Skeletal muscle satellite cell (primary cell): Measurements from ENCODE around the gene DNAL4.

Experiments
- H3K27me3 ChIP-seq: 2 replicates; pipeline ENCODE4 v1.7.0; 2013; ENCODE audit warnings: low read length; ENCODE audit not compliant: control insufficient read depth, insufficient read depth
- H3K36me3 ChIP-seq: 2 replicates; pipeline ENCODE4 v1.7.0; 2013; ENCODE audit warnings: mild to moderate bottlenecking, control low read depth, low read length; ENCODE audit not compliant: insufficient read depth
- H3K4me1 ChIP-seq: 2 replicates; pipeline ENCODE4 v1.7.0; 2013; ENCODE audit warnings: low read length; ENCODE audit not compliant: control insufficient read depth, insufficient read depth
- H3K4me2 ChIP-seq: 2 replicates; pipeline ENCODE4 v1.7.0; 2013; ENCODE audit warnings: mild to moderate bottlenecking, low read length
- H3K4me3 ChIP-seq: 2 replicates; pipeline ENCODE4 v1.7.0; 2013; ENCODE audit warnings: low read length
- H3K9ac ChIP-seq: 2 replicates; pipeline ENCODE4 v1.7.0; 2013; ENCODE audit warnings: mild to moderate bottlenecking, low read depth, low read length, moderate library complexity
- H3K9me3 ChIP-seq: replicated peaks from 2 replicates; pipeline ENCODE4 v1.7.0; 2013; ENCODE audit warnings: mild to moderate bottlenecking, control low read depth, low read length

The DNAL4 gene

DNA sequence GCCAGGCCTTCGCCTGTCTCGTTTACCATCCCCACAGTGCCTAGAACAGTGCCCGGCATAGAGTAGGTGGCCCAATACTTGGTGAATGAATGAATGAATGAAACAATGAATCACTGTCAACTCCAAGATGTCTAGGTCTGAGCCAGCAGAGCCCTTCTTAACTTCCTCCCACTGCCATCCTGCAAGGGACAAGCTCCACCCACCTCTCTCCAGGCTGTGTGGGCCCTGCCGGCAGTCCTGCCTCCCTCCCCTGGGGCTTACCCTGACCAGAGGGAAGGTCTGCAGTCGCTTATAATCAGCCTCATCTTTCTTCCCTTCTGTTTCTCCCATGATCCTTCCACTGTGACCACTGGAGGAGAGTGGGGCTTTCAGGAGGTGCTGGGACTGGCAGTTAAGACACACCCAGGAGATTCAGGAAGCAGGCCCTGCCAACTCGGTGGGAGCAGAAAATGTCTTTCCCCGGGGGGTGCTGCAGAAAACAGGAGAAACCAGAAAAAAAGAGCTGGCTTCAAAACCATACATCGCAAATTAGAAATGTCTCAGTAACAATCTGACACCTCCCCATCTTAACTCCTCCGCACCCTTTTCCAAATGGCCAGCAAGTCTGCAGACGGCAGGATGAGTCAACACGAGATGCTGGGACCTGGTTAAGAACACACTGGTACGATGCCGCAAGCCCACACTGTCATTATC lies 11.4 kb downstream of the DNAL4 start:
- Histone ChIP-seq H3K9me3 (no peaks in the 10 kb centered on the region), H3K4me2 (no peak overlapping the region), H3K4me3 (no peak overlapping the region), H3K9ac (no peak overlapping the region), H3K36me3 (peaks cover 7% of the 10 kb centered on the region), H3K27me3 (no peaks in the 10 kb centered on the region), H3K4me1 (peaks cover 11% of the 10 kb centered on the region)

DNA sequence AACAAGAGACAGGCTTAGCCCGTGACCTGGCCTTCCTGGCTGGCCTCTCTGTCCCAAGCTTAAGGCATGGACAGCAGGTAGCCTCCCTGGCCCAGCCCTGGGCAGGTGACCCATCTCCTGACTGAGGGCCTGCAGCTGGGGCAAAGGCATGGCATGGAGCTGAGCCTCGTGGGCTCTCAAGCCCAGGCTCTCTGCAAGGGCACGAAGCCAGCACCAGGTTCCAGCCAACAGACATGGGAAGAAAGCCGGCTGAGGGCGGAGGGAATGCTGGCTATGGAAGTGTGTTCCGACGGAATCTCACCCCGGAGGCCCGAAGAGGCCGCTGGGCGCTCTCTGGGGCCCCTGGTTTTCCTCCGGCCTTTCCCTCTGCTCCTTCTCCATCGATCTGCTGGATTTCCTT lies 12.9 kb downstream of the DNAL4 start:
- Histone ChIP-seq H3K9me3 (no peaks in the 10 kb centered on the region), H3K4me1 (peaks cover 11% of the 10 kb centered on the region), H3K4me3 (no peak overlapping the region), H3K27me3 (peaks cover 7% of the 10 kb centered on the region), H3K36me3 (peaks cover 7% of the 10 kb centered on the region), H3K9ac (no peak overlapping the region), H3K4me2 (no peak overlapping the region)

DNA sequence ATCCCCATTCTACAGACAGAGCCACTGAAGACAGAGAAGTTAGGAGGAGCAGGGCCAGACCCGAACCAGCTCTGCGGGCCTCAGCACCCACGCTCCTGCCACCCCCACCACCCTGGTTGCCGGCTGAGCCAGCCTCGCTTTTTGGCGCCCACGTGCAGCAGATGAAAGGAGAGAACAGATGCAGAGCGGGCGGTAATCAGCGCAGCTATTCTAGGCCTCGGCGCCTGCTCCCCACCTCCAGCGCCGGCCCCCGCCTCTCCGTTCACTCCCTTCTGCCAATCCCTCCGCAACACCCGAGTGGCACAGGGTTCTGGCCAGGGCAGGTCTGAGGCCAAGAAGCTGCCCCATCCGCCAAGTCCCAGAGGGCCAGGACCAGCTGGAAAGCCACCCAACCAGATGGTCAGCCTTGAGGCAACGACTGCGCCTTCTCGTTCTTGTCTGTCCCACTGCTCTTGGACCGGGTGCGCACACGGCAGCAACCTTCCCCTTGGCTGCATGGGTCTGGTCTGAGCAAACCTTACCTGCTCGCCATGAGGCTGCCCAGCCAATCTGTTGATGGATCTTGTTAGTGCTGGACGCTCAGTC lies 16.8 kb downstream of the DNAL4 start:
- H3K9ac ChIP-seq = no peak overlapping the region
- H3K27me3 ChIP-seq = peaks cover 10% of the 10 kb centered on the region
- H3K4me3 ChIP-seq = no peak overlapping the region
- no peaks in the 10 kb centered on the region for H3K4me1 ChIP-seq
- no peaks in the 10 kb centered on the region for H3K9me3 ChIP-seq
- H3K36me3 ChIP-seq = peaks cover 7% of the 10 kb centered on the region
- H3K4me2 ChIP-seq = no peak overlapping the region

DNA sequence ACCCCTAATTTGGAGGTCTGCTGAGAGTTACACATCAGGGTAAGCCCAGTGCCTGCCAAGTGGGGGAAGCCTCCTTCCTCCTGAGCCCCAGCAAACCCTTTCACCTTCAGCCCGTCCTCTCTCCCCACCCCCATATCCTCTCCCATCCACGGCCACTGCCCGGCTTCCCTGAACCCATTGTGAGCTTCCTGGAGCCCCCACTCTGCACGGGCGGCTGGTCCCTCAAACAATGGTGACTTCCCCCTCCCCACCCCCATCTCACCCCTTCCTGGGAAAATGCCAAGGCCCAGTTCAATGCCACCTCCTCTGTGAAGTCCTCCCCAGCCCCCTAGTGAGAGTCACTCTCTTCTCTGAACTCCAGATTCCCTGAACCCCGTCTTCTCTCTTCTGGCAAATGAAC lies 17.9 kb downstream of the DNAL4 start:
- H3K4me1 ChIP-seq = no peaks in the 10 kb centered on the region
- no peak overlapping the region for H3K4me2 ChIP-seq
- H3K36me3 ChIP-seq = peaks cover 7% of the 10 kb centered on the region
- peaks cover 10% of the 10 kb centered on the region for H3K27me3 ChIP-seq
- no peaks in the 10 kb centered on the region for H3K9me3 ChIP-seq
- no peak overlapping the region for H3K9ac ChIP-seq
- no peak overlapping the region for H3K4me3 ChIP-seq

DNA sequence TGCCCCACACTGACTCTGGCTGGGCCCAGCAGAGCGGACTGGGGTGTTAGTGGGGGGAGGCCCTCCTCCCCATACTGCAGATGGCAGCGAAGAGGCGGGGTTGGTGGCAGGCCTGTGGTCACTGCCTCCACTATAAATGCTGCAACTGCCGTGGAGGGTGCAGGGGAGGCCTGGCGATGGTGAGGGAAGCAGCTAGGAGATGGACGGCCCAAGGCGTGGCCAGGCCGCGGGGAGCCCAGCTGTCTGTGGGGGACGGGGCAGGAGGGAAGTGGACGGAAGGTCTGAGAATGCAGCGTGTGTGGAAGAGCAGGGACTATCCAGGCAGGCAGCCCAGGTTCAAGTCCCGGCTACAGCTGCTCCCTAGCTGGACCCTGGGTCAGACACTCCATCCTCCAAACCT lies 18.3 kb downstream of the DNAL4 start:
- Histone ChIP-seq H3K27me3 (peaks cover 10% of the 10 kb centered on the region), H3K4me1 (no peaks in the 10 kb centered on the region), H3K4me3 (no peak overlapping the region), H3K36me3 (peaks cover 5% of the 10 kb centered on the region), H3K9ac (no peak overlapping the region), H3K4me2 (no peak overlapping the region), H3K9me3 (no peaks in the 10 kb centered on the region)

DNA sequence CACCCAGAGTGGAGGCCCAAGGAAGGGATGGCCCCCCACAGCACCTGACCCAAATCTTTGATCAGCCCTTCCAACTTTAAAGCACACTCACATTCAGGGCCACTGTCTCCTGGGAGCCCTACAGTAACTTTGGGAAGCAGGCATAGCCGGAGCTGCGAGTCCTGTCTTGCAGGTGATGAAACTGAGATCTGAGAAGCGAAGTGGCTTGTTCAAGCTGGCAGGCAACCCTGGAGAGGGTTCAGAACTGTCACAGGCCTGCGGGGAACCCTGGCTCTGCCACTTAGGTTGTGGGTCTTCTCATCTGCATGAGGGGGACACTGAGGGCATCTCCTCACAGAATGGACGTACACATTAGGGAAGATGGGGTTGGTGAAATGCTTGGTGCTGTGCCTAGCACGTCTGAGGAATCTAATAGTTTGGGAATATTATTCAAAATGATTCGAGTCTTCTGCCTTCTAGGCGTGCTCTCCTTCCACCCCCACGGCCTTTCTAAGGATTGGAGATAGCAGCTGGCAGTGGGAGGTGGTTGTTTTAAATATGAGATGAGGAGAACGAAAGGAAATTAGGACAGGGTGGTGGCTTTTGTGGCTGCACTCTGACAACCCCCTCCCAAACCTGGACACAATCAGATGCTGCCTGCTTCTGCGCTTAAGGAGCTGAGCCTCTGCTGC lies 19.3 kb downstream of the DNAL4 start:
- no peaks in the 10 kb centered on the region for H3K4me1 ChIP-seq
- no peak overlapping the region for H3K9ac ChIP-seq
- H3K27me3 ChIP-seq = peaks cover 10% of the 10 kb centered on the region
- no peak overlapping the region for H3K4me3 ChIP-seq
- no peak overlapping the region for H3K4me2 ChIP-seq
- H3K9me3 ChIP-seq = no peaks in the 10 kb centered on the region
- H3K36me3 ChIP-seq = no peaks in the 10 kb centered on the region

DNA sequence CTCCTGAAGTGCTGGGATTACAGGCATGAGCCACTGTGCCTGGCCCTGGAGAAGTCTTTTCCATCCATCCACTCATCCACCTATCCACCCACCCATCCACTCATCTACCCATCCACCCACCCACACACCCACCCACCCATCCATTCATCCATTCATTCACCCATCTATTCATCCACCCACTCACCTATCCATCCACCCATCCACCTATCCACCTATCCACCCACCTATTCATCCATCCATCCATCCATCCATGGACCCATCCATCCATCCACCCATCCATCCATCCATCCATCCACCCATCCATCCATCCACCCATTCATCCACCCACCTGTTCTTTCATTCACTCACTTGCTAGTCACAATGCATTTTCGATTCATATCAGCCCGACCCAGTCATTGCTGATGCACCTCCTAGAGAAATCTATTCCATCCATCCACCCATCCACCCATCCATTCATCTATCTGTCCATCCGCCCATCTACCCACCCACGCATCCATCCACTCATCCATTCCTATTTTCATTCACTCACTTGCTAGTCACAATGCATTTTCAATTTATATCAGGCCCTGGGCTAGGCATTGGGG lies 20.5 kb downstream of the DNAL4 start:
- Histone ChIP-seq H3K9me3 (no peaks in the 10 kb centered on the region), H3K4me1 (no peaks in the 10 kb centered on the region), H3K4me2 (no peak overlapping the region), H3K27me3 (peaks cover 10% of the 10 kb centered on the region), H3K36me3 (no peaks in the 10 kb centered on the region), H3K4me3 (no peak overlapping the region), H3K9ac (no peak overlapping the region)

DNA sequence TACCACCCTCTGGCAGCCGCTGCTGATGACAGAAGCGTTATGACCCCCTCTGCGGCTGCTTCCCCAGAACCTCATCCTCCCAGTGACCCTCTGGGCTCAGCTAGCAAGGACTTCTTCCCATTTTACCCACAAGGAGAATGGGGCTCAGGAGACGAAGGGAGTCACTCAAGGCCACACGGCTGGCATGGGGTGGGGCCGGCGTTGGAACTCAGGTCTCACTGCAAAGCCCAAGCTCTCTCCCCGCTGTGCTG lies 21.4 kb downstream of the DNAL4 start:
- H3K4me2 ChIP-seq = no peak overlapping the region
- no peaks in the 10 kb centered on the region for H3K4me1 ChIP-seq
- no peaks in the 10 kb centered on the region for H3K9me3 ChIP-seq
- no peak overlapping the region for H3K4me3 ChIP-seq
- no peaks in the 10 kb centered on the region for H3K36me3 ChIP-seq
- no peak overlapping the region for H3K9ac ChIP-seq
- H3K27me3 ChIP-seq = peaks cover 11% of the 10 kb centered on the region

DNA sequence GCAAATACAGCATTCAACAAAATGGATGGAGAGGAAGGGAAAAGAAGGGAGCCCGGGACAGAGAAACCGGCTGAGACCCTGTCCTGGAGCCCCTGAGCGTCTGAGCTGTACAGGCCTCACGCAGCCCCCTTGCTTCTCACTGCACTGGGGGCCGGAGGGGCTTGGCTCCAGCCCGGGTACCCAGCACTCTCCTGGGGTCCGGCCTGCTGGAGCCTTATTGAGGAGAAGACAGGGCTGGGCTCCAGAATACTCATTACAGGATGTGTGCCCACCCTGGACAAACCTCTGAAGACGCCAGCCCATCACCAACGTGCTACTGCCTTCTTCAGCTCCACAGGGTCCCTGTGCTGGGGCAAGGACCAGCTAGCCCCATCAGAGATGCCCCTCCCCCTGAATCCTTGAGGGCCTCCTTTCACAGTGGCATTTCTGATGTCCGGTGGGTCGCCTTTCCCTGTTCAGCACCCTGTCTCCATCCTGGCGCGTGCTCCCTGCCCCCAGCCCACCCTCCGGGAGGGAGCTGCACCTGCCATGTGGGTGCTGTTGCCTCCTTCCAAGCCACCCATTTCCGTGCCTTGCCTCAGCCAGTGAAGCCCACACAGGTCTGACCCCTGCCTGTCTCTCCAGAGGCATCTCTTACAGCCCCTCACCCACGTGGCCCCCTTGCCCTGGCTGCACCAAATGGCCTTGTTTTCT lies 23.5 kb downstream of the DNAL4 start:
- no peak overlapping the region for H3K4me3 ChIP-seq
- H3K4me2 ChIP-seq = no peak overlapping the region
- H3K9ac ChIP-seq = no peak overlapping the region
- H3K36me3 ChIP-seq = no peaks in the 10 kb centered on the region
- peaks cover 6% of the 10 kb centered on the region for H3K27me3 ChIP-seq
- H3K4me1 ChIP-seq = peaks cover 7% of the 10 kb centered on the region
- H3K9me3 ChIP-seq = no peaks in the 10 kb centered on the region

DNA sequence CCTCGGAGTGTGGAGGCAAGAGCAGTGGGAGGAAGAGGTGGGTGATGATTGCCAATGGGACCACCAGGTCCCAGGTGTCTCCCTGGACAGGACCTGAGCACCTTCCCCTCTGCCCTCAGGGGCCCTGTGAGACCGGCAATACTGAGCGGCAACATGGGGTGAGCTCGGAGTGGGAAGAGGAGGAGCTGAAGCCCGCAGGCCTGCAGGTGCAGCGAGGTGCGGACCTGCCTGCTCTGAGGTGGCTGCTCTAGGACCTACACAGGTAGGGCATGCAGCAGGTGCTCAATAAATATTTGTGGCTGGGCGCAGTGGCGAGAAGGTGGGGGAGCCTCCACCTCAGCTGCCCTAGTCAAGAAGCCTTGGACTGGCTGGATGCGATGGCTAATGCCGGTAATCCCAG lies 25.9 kb downstream of the DNAL4 start:
- H3K36me3 ChIP-seq = no peaks in the 10 kb centered on the region
- H3K9ac ChIP-seq = no peak overlapping the region
- no peak overlapping the region for H3K4me2 ChIP-seq
- H3K4me3 ChIP-seq = no peak overlapping the region
- no peaks in the 10 kb centered on the region for H3K9me3 ChIP-seq
- H3K27me3 ChIP-seq = peaks cover 6% of the 10 kb centered on the region
- H3K4me1 ChIP-seq = peaks cover 21% of the 10 kb centered on the region

DNA sequence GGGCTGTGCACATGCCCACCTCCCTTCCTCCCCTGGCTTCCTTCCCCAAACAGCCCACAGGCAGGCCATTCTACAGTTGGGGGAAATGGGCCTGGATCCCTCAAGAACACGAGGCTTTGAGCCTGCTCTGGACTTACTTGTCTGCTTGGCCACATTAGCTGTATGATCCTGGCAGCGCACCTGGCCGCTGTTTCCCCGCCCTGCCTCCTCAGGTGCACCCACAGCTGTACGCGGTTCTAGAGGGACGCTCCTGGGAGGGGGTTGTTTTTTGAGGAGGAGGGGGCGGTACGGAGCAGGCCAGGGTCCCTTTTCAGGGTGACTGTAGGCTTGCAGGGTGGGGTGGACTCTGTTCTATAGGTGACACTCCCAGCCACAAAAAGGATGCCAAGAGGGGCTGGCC lies 26.6 kb downstream of the DNAL4 start:
- Histone ChIP-seq H3K36me3 (no peaks in the 10 kb centered on the region), H3K9me3 (no peaks in the 10 kb centered on the region), H3K4me2 (no peak overlapping the region), H3K27me3 (peaks cover 3% of the 10 kb centered on the region), H3K4me1 (peaks cover 21% of the 10 kb centered on the region), H3K9ac (no peak overlapping the region), H3K4me3 (no peak overlapping the region)
